Spleen (tissue), 11 donors: Measurements from ENCODE around the gene KLHL25. TPM values are rescaled to one million over a fixed set of nuclear protein-coding genes. Genes with fewer than 3 reads are reported as not detected.

Source experiments
- DNase-seq: peaks from one replicate; pipeline ENCODE4 v3.0.0-alpha.2; 2020
- H3K27ac ChIP-seq, 8 donors: fragments of 200-600 bp; sonication (generic) in 7 of 8; 1 replicate in 4 of 8; 2 replicates in 4 of 8; pipeline versions ENCODE4 v1.5.0 to v1.8.0; 2016 to 2021; ENCODE audit warnings: inconsistent platforms in 4 of 8, mild to moderate bottlenecking in 4 of 8, moderate library complexity in 1 of 8
- H3K27me3 ChIP-seq, 7 donors: fragments of 200-600 bp; sonication (generic) in 6 of 7; replicated peaks in 1 of 7; 1 replicate in 4 of 7; 2 replicates in 3 of 7; pipeline versions ENCODE4 v1.5.0 to v1.8.0; 2016 to 2021; ENCODE audit warnings: inconsistent platforms in 3 of 7, mild to moderate bottlenecking in 1 of 7
- H3K36me3 ChIP-seq, 6 donors: fragments of 200-600 bp; sonication (generic) in 5 of 6; 1 replicate in 4 of 6; 2 replicates in 2 of 6; pipeline versions ENCODE4 v1.5.0 to v1.8.0; 2016 to 2021; ENCODE audit warnings: inconsistent platforms in 2 of 6
- H3K4me1 ChIP-seq, 6 donors: fragments of 200-600 bp; sonication (generic) in 5 of 6; 1 replicate in 3 of 6; 2 replicates in 3 of 6; pipeline versions ENCODE4 v1.5.0 to v1.8.0; 2016 to 2021; ENCODE audit warnings: inconsistent platforms in 3 of 6
- H3K4me3 ChIP-seq, 8 donors: fragments of 200-600 bp; sonication (generic) in 7 of 8; 1 replicate in 4 of 8; 2 replicates in 4 of 8; pipeline versions ENCODE4 v1.5.0 to v1.8.0; 2016 to 2021; ENCODE audit warnings: inconsistent platforms in 4 of 8, mild to moderate bottlenecking in 4 of 8, moderate library complexity in 2 of 8
- H3K9me3 ChIP-seq, 8 donors: fragments of 200-600 bp; sonication (generic) in 7 of 8; 1 replicate in 4 of 8; 2 replicates in 4 of 8; pipeline versions ENCODE4 v1.5.0 to v1.8.0; 2016 to 2021; ENCODE audit warnings: inconsistent platforms in 4 of 8
- POLR2A ChIP-seq, 3 donors: fragments of 450-650 bp; IDR thresholded peaks; one replicate each; pipeline ENCODE4 v1.5.1; 2017; ENCODE audit warnings: antibody characterized with exemption in 3 of 3, mild to moderate bottlenecking in 1 of 3
- POLR2AphosphoS5 ChIP-seq, 3 donors: sonication (generic); formaldehyde crosslinking; IDR thresholded peaks; one replicate each; pipeline ENCODE4 v1.5.1; 2017; ENCODE audit warnings: antibody characterized with exemption in 3 of 3
- WGBS, 5 donors: extraction: QIAGEN DNeasy Blood & Tissue Kit in 3 of 5; methylation state at CpG; one replicate each; pipeline versions ENCODE4 v1.1.5 to v1.1.7; 2013 to 2018; 5-methylcytosine and 5-hydroxymethylcytosine counted together
- intact Hi-C: fragments of 100-400 bp; cut with DNase I; formaldehyde crosslinking; loops from one replicate; pipeline ENCODE4 v1.15.0; 2023; ENCODE audit warnings: low total_unique reads
- polyA plus RNA-seq, 3 donors: library from polyadenylated mRNA; stranded (reverse); fragments of 200-250 nt; gene quantifications; one replicate each; pipeline ENCODE4 v1.2.1, GENCODE V29; 2013
- total RNA-seq, 7 donors: library from RNA; depleted of rRNA in 3 of 7; stranded (reverse); fragments of >200 nt in 3 of 7; fragmentation: NEBNext Ultra II Directional in 4 of 7; extraction: Animal tissue kit (Norgen Biotek cat#: 25700) in 4 of 7; gene quantifications; one replicate each; pipeline versions ENCODE4 v1.1.0 to v1.2.1, GENCODE V29; 2016 to 2021
- TF ChIP-seq, protein P1 (sequence below), 11 experiments: fragments of 200-600 bp in 7 of 11; fragments of 450-650 bp in 4 of 11; sonication (generic) in 4 of 11; IDR thresholded peaks in 8 of 11; conservative IDR thresholded peaks in 3 of 11; 1 replicate in 7 of 11; 2 replicates in 4 of 11; pipeline versions ENCODE4 v1.4.0 to v1.8.0; 2016 to 2021; ENCODE audit warnings: antibody characterized with exemption in 11 of 11, inconsistent platforms in 4 of 11, mild to moderate bottlenecking in 1 of 11
- donor health status: healthy with polysubstance abuse.
- donor health status: DM: no; HTN: no; CAD: no; lungs with moderate emphysema.
- donor health status: DM: no; HTN: no; CAD: no.
- donor health status: Bipolar disorder and iron deficiency.
- donor health status: healthy.
- donor health status: DM: no; HTN: no; CAD: no.
- donor health status: DM: yes; HTN: yes; CAD: no.

Gene KLHL25
- total and polyA plus RNA-seq, 10 donors = 1.00 to 4.6 (median 3.1) TPM

DNA sequence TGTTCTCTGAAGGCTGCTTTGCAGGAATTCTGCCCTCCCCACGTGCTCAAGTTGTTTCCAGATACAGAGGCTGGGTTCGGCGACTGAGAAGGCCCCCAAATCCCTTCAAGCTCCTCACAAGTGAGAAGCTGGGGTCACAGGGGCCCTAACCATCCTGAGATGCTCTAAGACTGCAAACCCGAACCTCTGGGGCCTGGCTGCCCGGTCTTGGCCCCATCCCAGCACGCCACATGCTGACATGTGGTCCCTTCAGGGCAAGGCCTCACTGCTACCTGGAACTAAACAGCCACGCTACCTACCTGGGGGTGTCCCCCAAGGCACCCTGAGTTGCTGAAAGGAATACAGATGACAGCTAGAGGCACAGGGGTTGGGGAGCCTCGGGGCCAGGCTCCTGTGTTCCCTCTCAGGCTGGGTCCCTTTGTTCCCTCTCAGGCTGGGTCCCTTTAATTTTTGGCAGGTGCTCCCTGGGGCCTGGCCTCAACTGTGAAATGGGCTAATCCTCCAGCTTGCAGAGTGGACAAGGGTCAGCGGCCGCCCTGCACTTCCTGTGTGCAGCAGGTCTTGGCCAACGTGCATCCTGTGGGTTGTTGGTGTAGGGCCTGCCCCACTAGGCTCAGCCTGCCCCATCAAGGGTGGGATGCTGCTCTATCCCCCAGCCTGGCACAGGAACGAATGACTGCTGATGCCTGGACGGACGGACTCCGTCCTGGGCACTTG, 32.5 kb downstream of the KLHL25 start:
- DNase-seq = peak; percentile 69
- no peak overlapping the region for H3K27ac ChIP-seq
- no peaks in the 10 kb centered on the region for H3K4me1 ChIP-seq
- H3K4me3 ChIP-seq = no peak overlapping the region
- peaks cover 0 to 43% (median 2%) of the 10 kb centered on the region in 6 donors for H3K36me3 ChIP-seq
- 88 to 94% (median 90%) methylated on average over 7 to 15 of the region's 15 CpGs for WGBS, 5 donors
- H3K9me3 ChIP-seq = no peaks in the 10 kb centered on the region
- TF ChIP-seq, protein P1, sequence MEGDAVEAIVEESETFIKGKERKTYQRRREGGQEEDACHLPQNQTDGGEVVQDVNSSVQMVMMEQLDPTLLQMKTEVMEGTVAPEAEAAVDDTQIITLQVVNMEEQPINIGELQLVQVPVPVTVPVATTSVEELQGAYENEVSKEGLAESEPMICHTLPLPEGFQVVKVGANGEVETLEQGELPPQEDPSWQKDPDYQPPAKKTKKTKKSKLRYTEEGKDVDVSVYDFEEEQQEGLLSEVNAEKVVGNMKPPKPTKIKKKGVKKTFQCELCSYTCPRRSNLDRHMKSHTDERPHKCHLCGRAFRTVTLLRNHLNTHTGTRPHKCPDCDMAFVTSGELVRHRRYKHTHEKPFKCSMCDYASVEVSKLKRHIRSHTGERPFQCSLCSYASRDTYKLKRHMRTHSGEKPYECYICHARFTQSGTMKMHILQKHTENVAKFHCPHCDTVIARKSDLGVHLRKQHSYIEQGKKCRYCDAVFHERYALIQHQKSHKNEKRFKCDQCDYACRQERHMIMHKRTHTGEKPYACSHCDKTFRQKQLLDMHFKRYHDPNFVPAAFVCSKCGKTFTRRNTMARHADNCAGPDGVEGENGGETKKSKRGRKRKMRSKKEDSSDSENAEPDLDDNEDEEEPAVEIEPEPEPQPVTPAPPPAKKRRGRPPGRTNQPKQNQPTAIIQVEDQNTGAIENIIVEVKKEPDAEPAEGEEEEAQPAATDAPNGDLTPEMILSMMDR (IDR thresholded peaks at IDR 0.05 in 8 of 11, conservative IDR thresholded peaks at IDR 0.05 in 3 of 11) = no peak
- no peak for TF ChIP-seq POLR2A (IDR thresholded peaks at IDR 0.05)
- TF ChIP-seq POLR2AphosphoS5 (IDR thresholded peaks at IDR 0.05) = no peak
- intact Hi-C loops = no loop called here
- no peaks in the 10 kb centered on the region for H3K27me3 ChIP-seq

GRCh38 chr15:85761635-85762034, 33.1 kb downstream of the KLHL25 start:
- WGBS, 5 donors = 93 to 97% (median 94%) methylated on average over 9 of the region's 9 CpGs

GRCh38 chr15:85760531-85761371, 34.0 kb downstream of the KLHL25 start:
- peak; percentile 73 for DNase-seq
- no peak overlapping the region for H3K4me3 ChIP-seq
- H3K4me1 ChIP-seq = no peaks in the 10 kb centered on the region
- intact Hi-C loops = no loop called here
- H3K27ac ChIP-seq = no peak overlapping the region
- no peaks in the 10 kb centered on the region for H3K27me3 ChIP-seq
- TF ChIP-seq POLR2AphosphoS5 (IDR thresholded peaks at IDR 0.05) (no peak), POLR2A (IDR thresholded peaks at IDR 0.05) (no peak)
- TF ChIP-seq, protein P1 (IDR thresholded peaks at IDR 0.05 in 8 of 11, conservative IDR thresholded peaks at IDR 0.05 in 3 of 11) = no peak
- WGBS, 5 donors = 88 to 94% (median 92%) methylated on average over 26 to 28 of the region's 28 CpGs
- H3K36me3 ChIP-seq = peaks cover 0 to 43% (median 2%) of the 10 kb centered on the region in 6 donors
- no peaks in the 10 kb centered on the region for H3K9me3 ChIP-seq

More at GRCh38 chr15:85761635-85762034, 33.1 kb downstream of the KLHL25 start:
- DNase-seq = peak; percentile 42
- H3K9me3 ChIP-seq = no peaks in the 10 kb centered on the region
- H3K4me1 ChIP-seq = no peaks in the 10 kb centered on the region
- no peak overlapping the region for H3K4me3 ChIP-seq
- peaks cover 0 to 43% (median 2%) of the 10 kb centered on the region in 6 donors for H3K36me3 ChIP-seq
- H3K27me3 ChIP-seq = no peaks in the 10 kb centered on the region
- TF ChIP-seq POLR2AphosphoS5 (IDR thresholded peaks at IDR 0.05) (no peak), POLR2A (IDR thresholded peaks at IDR 0.05) (no peak)
- TF ChIP-seq, protein P1 (IDR thresholded peaks at IDR 0.05 in 8 of 11, conservative IDR thresholded peaks at IDR 0.05 in 3 of 11) = no peak
- H3K27ac ChIP-seq = no peak overlapping the region
- intact Hi-C loops = no loop called here

DNA sequence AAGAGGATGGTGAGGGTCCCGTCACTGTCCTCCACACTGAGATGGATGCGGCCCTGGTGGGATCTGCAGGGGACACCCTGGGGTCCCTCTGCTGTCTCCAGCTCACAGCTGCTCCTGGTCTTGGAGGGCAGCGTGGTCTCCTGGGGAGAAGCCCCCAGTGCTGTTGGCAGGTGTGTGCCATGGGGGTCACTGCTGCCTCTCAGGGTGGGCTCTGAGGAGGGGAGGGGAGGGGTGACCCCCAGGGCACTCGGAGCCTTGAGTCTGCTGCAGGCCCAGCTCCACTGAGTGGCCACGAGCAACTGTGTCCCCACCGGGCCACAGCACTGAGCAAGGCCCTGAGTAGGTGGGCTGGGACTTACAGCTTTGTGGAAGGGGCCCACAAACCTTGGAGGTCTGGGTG, 34.7 kb downstream of the KLHL25 start:
- H3K4me3 ChIP-seq = no peak overlapping the region
- H3K9me3 ChIP-seq = no peaks in the 10 kb centered on the region
- peak; percentile 47 for DNase-seq
- TF ChIP-seq POLR2AphosphoS5 (IDR thresholded peaks at IDR 0.05) (no peak), POLR2A (IDR thresholded peaks at IDR 0.05) (no peak)
- 93 to 100% (median 95%) methylated on average over 1 to 6 of the region's 6 CpGs for WGBS, 5 donors
- H3K27me3 ChIP-seq = no peaks in the 10 kb centered on the region
- H3K27ac ChIP-seq = no peak overlapping the region
- intact Hi-C loops = no loop called here
- no peaks in the 10 kb centered on the region for H3K4me1 ChIP-seq
- peaks cover 0 to 43% (median 2%) of the 10 kb centered on the region in 6 donors for H3K36me3 ChIP-seq
